ENCODE results near the gene TPM2. TPM values are rescaled to one million over a fixed set of nuclear protein-coding genes. Genes with fewer than 3 reads are reported as not detected.

TPM2 gene
- total and polyA plus RNA-seq, 9 of the 15 experiments (the other 6 are each of a cell fraction or from before 2014, with no cell fraction given) = 0.28 to 16.1 (median 4.5) TPM

DNA sequence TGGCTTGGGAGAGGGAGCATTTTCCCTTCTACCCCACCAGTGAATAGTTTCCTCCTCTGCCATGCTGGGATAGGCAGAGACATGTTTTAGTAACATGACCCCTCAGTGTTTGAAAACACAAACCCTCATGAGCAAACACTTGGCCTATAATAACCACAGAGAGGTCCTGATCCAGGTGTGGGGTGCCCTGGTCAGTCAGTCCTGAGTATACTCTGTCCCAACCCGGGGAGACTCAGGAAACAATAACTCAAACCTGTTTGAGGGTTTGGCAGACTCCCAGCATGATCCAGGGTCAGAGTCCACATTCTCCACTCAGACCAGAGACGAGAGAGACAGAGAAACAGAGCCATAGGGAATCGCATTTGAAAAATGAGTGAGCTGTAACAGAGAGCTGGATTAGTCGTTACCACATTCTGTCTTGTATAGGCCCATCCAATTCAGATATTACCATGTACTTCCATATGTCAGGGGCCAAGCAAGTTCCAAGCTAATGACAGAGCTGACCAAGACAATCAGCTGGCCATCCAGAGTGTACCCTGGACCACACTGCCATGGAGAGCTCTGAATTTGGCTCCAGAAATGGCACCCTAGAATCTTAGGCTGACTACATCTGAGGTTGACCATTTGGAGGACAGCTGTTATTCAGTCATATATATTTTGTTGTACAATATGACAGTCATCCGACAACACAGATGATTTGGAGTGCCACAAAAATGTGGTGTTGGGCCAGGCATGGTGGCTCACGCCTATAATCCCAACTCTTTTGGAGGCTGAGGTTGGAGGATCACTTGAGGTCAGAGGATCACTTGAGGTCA, 20.2 kb downstream of the TPM2 start:
- H3K36me3 ChIP-seq (ENCODE audit: control insufficient read depth, insufficient read depth, low read length) = no peaks in the 10 kb centered on the region
- ChIA-PET CTCF (ENCODE audit: low intra/inter-chr PET ratio) (no interaction called here), POLR2A (interaction anchor here (0.5 to 1.2 kb wide), 3 partner anchors 10 to 21 kb away, joined by 3 to 10 read pairs (median 3); partner anchors contain the start of gene TPM2)
- ATAC-seq = no peak
- intact Hi-C loops (cut with micrococcal nuclease) (loop anchor here (10.0 kb wide), 1 partner anchor 145 kb away; the partner anchor contains the start of genes HINT2 and SPAG8), in situ Hi-C loops (cut with MboI) (no loop called here)
- H2AFZ ChIP-seq (ENCODE audit: low read depth, low read length) = peak overlapping the region; percentile 63
- H3K4me2 ChIP-seq (ENCODE audit: insufficient read depth, low read length) = no peak overlapping the region
- peaks cover under 1 to 15% of the 10 kb centered on the region in 2 experiments; a peak in 3 of 5 replicates for H3K4me1 ChIP-seq (replicated peaks in 1 of 2; ENCODE audit: control insufficient read depth in 2 of 2, insufficient read depth in 2 of 2, low read length in 2 of 2)
- H4K20me1 ChIP-seq (replicated peaks; ENCODE audit: control insufficient read depth, insufficient read depth, low read length) = no peaks in the 10 kb centered on the region
- H3K27ac ChIP-seq (ENCODE audit: extremely low read depth, low read depth, low read length) = no peak overlapping the region
- H3K9me3 ChIP-seq (replicated peaks; ENCODE audit: control insufficient read depth, insufficient read depth, low read depth, low read length) = no peaks in the 10 kb centered on the region
- H3K9ac ChIP-seq (ENCODE audit: insufficient read depth in 1 of 2, low read depth in 2 of 2, low read length in 2 of 2) = no peak overlapping the region; a peak in 1 of 4 replicates
- H3K4me3 ChIP-seq = no peak overlapping the region
- 44% methylated on average over 5 of the region's 6 CpGs for WGBS (ENCODE audit: insufficient coverage, low coverage, missing lambda C conversion rate)
- no peak for DNase-seq (ENCODE audit: extremely low read depth in 1 of 4, low spot score in 3 of 4)
- FAIRE-seq = no peak
- no peaks in the 10 kb centered on the region for H3K27me3 ChIP-seq (ENCODE audit: control insufficient read depth in 2 of 2, insufficient read depth in 2 of 2, low read length in 2 of 2)
- no peaks in the 10 kb centered on the region for H3K9me1 ChIP-seq (ENCODE audit: control insufficient read depth, insufficient read depth, low read length)
- H3K79me2 ChIP-seq (ENCODE audit: control insufficient read depth, insufficient read depth, low read length) = peaks cover 4% of the 10 kb centered on the region
- BruUV-seq (replicated peaks) = no TSS peak
- no peak for TF ChIP-seq SRF (CRISPR knock-in tag; IDR thresholded peaks at IDR 0.05)
- TF ChIP-seq COPS2 (conservative IDR thresholded peaks at IDR 0.05) = no peak
- TF ChIP-seq, protein P1, sequence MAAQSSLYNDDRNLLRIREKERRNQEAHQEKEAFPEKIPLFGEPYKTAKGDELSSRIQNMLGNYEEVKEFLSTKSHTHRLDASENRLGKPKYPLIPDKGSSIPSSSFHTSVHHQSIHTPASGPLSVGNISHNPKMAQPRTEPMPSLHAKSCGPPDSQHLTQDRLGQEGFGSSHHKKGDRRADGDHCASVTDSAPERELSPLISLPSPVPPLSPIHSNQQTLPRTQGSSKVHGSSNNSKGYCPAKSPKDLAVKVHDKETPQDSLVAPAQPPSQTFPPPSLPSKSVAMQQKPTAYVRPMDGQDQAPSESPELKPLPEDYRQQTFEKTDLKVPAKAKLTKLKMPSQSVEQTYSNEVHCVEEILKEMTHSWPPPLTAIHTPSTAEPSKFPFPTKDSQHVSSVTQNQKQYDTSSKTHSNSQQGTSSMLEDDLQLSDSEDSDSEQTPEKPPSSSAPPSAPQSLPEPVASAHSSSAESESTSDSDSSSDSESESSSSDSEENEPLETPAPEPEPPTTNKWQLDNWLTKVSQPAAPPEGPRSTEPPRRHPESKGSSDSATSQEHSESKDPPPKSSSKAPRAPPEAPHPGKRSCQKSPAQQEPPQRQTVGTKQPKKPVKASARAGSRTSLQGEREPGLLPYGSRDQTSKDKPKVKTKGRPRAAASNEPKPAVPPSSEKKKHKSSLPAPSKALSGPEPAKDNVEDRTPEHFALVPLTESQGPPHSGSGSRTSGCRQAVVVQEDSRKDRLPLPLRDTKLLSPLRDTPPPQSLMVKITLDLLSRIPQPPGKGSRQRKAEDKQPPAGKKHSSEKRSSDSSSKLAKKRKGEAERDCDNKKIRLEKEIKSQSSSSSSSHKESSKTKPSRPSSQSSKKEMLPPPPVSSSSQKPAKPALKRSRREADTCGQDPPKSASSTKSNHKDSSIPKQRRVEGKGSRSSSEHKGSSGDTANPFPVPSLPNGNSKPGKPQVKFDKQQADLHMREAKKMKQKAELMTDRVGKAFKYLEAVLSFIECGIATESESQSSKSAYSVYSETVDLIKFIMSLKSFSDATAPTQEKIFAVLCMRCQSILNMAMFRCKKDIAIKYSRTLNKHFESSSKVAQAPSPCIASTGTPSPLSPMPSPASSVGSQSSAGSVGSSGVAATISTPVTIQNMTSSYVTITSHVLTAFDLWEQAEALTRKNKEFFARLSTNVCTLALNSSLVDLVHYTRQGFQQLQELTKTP (IDR thresholded peaks at IDR 0.05; ENCODE audit: low read depth in 1 of 2, partially characterized antibody in 2 of 2) = no peak
- TF ChIP-seq, protein P2, sequence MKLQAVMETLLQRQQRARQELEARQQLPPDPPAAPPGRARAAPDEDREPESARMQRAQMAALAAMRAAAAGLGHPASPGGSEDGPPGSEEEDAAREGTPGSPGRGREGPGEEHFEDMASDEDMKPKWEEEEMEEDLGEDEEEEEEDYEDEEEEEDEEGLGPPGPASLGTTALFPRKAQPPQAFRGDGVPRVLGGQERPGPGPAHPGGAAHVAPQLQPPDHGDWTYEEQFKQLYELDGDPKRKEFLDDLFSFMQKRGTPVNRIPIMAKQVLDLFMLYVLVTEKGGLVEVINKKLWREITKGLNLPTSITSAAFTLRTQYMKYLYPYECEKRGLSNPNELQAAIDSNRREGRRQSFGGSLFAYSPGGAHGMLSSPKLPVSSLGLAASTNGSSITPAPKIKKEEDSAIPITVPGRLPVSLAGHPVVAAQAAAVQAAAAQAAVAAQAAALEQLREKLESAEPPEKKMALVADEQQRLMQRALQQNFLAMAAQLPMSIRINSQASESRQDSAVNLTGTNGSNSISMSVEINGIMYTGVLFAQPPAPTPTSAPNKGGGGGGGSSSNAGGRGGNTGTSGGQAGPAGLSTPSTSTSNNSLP (IDR thresholded peaks at IDR 0.05; ENCODE audit: borderline replicate concordance, low read depth, low read length) = no peak
- no peak for TF ChIP-seq ZNF212 (CRISPR knock-in tag; IDR thresholded peaks at IDR 0.05)
- TF ChIP-seq, protein P3, sequence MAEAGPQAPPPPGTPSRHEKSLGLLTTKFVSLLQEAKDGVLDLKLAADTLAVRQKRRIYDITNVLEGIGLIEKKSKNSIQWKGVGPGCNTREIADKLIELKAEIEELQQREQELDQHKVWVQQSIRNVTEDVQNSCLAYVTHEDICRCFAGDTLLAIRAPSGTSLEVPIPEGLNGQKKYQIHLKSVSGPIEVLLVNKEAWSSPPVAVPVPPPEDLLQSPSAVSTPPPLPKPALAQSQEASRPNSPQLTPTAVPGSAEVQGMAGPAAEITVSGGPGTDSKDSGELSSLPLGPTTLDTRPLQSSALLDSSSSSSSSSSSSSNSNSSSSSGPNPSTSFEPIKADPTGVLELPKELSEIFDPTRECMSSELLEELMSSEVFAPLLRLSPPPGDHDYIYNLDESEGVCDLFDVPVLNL (CRISPR knock-in tag; IDR thresholded peaks at IDR 0.05; ENCODE audit: low read depth) = no peak
- TF ChIP-seq EGR1 (conservative IDR thresholded peaks at IDR 0.05) = no peak
- no peak for TF ChIP-seq HMGN3 (IDR thresholded peaks at IDR 0.05; ENCODE audit: borderline replicate concordance, extremely low read depth, insufficient read length, low read depth, low read length)
- no peak for TF ChIP-seq RBM39 (optimal IDR thresholded peaks at IDR 0.05; ENCODE audit: low read depth, low read length)
- TF ChIP-seq, protein P4, sequence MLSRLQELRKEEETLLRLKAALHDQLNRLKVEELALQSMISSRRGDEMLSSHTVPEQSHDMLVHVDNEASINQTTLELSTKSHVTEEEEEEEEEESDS (CRISPR knock-in tag; IDR thresholded peaks at IDR 0.05) = no peak
- no peak for TF ChIP-seq ZKSCAN1 (IDR thresholded peaks at IDR 0.05; ENCODE audit: low read depth, low read length)
- no peak for TF ChIP-seq SNRNP70 (optimal IDR thresholded peaks at IDR 0.05; ENCODE audit: low read depth, low read length)
- TF ChIP-seq, protein P5, sequence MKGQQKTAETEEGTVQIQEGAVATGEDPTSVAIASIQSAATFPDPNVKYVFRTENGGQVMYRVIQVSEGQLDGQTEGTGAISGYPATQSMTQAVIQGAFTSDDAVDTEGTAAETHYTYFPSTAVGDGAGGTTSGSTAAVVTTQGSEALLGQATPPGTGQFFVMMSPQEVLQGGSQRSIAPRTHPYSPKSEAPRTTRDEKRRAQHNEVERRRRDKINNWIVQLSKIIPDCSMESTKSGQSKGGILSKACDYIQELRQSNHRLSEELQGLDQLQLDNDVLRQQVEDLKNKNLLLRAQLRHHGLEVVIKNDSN (CRISPR knock-in tag; IDR thresholded peaks at IDR 0.05) = no peak
